ENCODE measurements around the gene POFUT1.

The POFUT1 gene

DNA sequence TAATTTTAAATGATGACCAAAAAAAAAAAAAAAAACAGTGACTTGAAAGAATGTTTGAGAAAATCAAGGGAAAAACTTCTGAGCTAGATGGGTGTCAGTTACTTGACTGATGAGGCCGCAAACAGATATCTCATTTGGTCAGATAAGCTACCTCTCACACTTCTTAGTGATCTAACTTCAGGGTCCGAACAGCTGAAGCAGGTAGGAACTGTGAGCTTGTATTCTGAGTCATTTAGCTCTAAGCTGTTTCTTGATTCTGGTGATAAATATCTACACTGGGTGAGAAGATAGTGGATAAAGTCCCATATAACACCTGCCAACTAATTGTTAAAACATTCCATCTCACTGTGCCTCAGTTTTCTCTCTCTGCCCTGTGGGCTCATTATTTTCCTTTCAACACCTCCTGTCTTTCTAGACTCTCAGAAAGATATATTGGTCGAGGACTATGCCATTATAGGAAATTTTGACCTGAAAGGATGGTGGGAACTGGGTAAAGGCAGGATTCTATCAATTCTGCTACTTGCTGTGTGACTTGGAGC is 77.5 kb downstream of the POFUT1 start:
- no peak for DNase-seq

DNA sequence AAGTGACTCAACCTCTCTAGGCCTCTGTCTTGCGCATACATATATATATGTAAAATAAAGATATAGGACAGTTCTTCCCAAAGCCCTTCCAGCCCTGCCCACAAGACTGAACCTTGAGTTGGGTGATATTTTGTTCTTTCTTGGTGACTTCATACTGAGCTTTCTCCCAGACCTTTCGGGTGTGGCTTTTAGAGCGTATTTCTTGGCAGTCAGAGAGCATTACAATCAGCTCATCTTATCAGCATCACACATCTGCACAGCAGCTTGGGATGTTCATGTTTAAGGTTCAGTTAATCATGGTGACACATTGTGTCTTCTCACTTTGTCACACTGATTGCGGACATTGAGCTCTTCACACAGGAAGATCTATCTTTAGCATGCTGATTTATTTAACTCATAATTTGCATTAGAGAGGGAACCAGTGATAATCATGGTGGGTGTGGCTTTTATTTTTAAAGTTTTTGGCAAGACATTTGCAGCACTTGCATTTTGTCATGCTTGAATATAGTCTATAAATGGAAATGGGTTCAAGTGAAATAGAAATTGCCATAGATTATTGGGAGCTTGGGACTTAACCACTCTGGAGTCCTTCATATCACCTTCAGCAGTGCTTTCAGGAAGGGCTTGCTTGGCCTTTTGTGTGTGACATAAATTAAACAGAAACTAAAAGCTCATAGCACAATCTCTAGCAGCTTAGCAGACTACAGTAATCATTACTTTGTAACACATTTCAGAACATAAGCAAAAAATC is 78.1 kb downstream of the POFUT1 start:
- DNase-seq: no peak

DNA sequence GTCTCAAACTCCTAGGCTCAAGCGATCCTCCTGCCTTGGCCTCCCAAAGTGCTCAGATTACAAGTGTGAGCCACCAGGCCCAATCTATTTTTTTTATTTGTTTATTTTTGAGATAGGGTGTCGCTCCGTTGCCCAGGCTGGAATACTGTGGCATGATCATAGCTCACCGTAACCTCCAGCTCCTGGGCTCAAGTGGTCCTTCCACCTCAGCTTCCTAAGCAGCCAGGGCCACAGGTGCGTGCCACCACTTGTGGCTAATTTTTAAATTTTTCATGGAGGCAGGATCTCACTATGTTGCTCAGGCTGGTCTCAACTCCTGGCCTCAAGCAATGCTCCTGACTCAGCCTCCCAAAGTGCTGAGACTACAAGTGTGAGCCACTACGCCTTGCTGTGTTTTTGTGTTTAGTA is 79.6 kb downstream of the POFUT1 start:
- no peak for DNase-seq

All from activated CD8-positive, alpha-beta memory T cell treated with anti-CD3 and anti-CD28 coated beads, Interleukin-2, amount 50 U/mL, for 4 hours (primary cell).